ENCODE results near the gene FAM47E.

- TF ChIP-seq, protein P1, sequence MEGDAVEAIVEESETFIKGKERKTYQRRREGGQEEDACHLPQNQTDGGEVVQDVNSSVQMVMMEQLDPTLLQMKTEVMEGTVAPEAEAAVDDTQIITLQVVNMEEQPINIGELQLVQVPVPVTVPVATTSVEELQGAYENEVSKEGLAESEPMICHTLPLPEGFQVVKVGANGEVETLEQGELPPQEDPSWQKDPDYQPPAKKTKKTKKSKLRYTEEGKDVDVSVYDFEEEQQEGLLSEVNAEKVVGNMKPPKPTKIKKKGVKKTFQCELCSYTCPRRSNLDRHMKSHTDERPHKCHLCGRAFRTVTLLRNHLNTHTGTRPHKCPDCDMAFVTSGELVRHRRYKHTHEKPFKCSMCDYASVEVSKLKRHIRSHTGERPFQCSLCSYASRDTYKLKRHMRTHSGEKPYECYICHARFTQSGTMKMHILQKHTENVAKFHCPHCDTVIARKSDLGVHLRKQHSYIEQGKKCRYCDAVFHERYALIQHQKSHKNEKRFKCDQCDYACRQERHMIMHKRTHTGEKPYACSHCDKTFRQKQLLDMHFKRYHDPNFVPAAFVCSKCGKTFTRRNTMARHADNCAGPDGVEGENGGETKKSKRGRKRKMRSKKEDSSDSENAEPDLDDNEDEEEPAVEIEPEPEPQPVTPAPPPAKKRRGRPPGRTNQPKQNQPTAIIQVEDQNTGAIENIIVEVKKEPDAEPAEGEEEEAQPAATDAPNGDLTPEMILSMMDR (IDR thresholded peaks at IDR 0.05; ENCODE audit: borderline replicate concordance, extremely low read depth, low read length, poor library complexity, severe bottlenecking): no peak
- TF ChIP-seq EZH2 (IDR thresholded peaks at IDR 0.05; ENCODE audit: borderline replicate concordance, low read depth, low read length, severe bottlenecking): no peak
Measured at GRCh38 chr4:76265631-76266218, 14.2 kb downstream of the FAM47E start.

Measured in DND-41 (cell line).